H9 (cell line): Measurements from ENCODE around the gene FLVCR2. TPM values are rescaled to one million over a fixed set of nuclear protein-coding genes. Genes with fewer than 3 reads are reported as not detected.
"Not testable (repeated sequence)": the region's sequence is repeated elsewhere in the genome, so short reads cannot be mapped to it uniquely, and the experiment has no call there.

Experiments used
- DNase-seq: peaks from one replicate; pipeline ENCODE4 v3.0.0-alpha.2; 2017
- H2AFZ ChIP-seq: one replicate; pipeline ENCODE4 v1.6.1; 2013; ENCODE audit warnings: mild to moderate bottlenecking, low read length, control low read depth, moderate library complexity
- H2AK5ac ChIP-seq: 2 replicates; pipeline ENCODE4 v1.6.1; 2013; ENCODE audit warnings: low read length, control low read depth, mixed read lengths; ENCODE audit not compliant: insufficient read length
- H2BK120ac ChIP-seq: one replicate; pipeline ENCODE4 v1.6.1; 2013; ENCODE audit warnings: low read depth, mild to moderate bottlenecking, low read length, control low read depth, inconsistent platforms; ENCODE audit not compliant: poor library complexity, severe bottlenecking
- H2BK12ac ChIP-seq: 2 replicates; pipeline ENCODE4 v1.6.1; 2013; ENCODE audit warnings: low read length, control low read depth, mixed read lengths, low read depth; ENCODE audit not compliant: insufficient read length
- H2BK15ac ChIP-seq: 2 replicates; pipeline ENCODE4 v1.6.1; 2013; ENCODE audit warnings: low read depth, low read length, control low read depth
- H2BK20ac ChIP-seq: one replicate; pipeline ENCODE4 v1.6.1; 2013; ENCODE audit warnings: low read depth, mild to moderate bottlenecking, low read length, control low read depth, inconsistent platforms; ENCODE audit not compliant: poor library complexity, severe bottlenecking
- H2BK5ac ChIP-seq: 2 replicates; pipeline ENCODE4 v1.6.1; 2013; ENCODE audit warnings: low read length, control low read depth, mixed read lengths; ENCODE audit not compliant: insufficient read length
- H3K14ac ChIP-seq: 2 replicates; pipeline ENCODE4 v1.6.1; 2013; ENCODE audit warnings: low read length, control low read depth; ENCODE audit not compliant: insufficient read depth
- H3K18ac ChIP-seq: 2 replicates; pipeline ENCODE4 v1.6.1; 2013; ENCODE audit warnings: low read depth, mild to moderate bottlenecking, mixed read lengths, low read length, control low read depth; ENCODE audit not compliant: insufficient read length
- H3K23ac ChIP-seq: 2 replicates; pipeline ENCODE4 v1.6.1; 2013; ENCODE audit warnings: low read length, control low read depth, mixed read lengths, low read depth; ENCODE audit not compliant: insufficient read length
- H3K23me2 ChIP-seq: 2 replicates; pipeline ENCODE4 v1.6.1; 2013; ENCODE audit warnings: low read depth, mild to moderate bottlenecking, mixed read lengths, low read length, control low read depth; ENCODE audit not compliant: insufficient read length, poor library complexity, severe bottlenecking
- H3K27ac ChIP-seq: 2 replicates; pipeline ENCODE4 v1.5.1; 2013; ENCODE audit warnings: low read length, control low read depth, mixed read lengths, low read depth; ENCODE audit not compliant: insufficient read length
- H3K27me3 ChIP-seq: 2 replicates; pipeline ENCODE4 v1.6.1; 2013; ENCODE audit warnings: low read length, control low read depth, inconsistent platforms; ENCODE audit not compliant: insufficient read depth
- H3K4ac ChIP-seq: 2 replicates; pipeline ENCODE4 v1.6.1; 2013; ENCODE audit warnings: low read depth, mild to moderate bottlenecking, control low read depth, inconsistent platforms, low read length, moderate library complexity
- H3K4me1 ChIP-seq: 2 replicates; pipeline ENCODE4 v1.6.1; 2013; ENCODE audit warnings: low read length, control low read depth, inconsistent platforms; ENCODE audit not compliant: insufficient read depth
- H3K4me2 ChIP-seq: 2 replicates; pipeline ENCODE4 v1.6.1; 2013; ENCODE audit warnings: low read length, control low read depth, mixed read lengths; ENCODE audit not compliant: insufficient read length, insufficient read depth
- H3K56ac ChIP-seq: 2 replicates; pipeline ENCODE4 v1.6.1; 2013; ENCODE audit warnings: low read depth, mild to moderate bottlenecking, mixed read lengths, low read length, control low read depth; ENCODE audit not compliant: insufficient read length
- H3K79me1 ChIP-seq: 2 replicates; pipeline ENCODE4 v1.6.1; 2013; ENCODE audit warnings: low read depth, mild to moderate bottlenecking, moderate library complexity, low read length, control low read depth, inconsistent platforms; ENCODE audit not compliant: insufficient read depth, poor library complexity, severe bottlenecking
- H3K79me2 ChIP-seq: 2 replicates; pipeline ENCODE4 v1.6.1; 2013; ENCODE audit warnings: low read length, control low read depth, inconsistent platforms; ENCODE audit not compliant: insufficient read depth
- H3K9ac ChIP-seq: 2 replicates; pipeline ENCODE4 v1.6.1; 2013; ENCODE audit warnings: low read length, control low read depth, mixed read lengths; ENCODE audit not compliant: insufficient read length; ENCODE audit errors: extremely low read depth
- H3K9me3 ChIP-seq: one replicate; pipeline ENCODE4 v1.6.1; 2013; ENCODE audit warnings: low read depth, low read length, inconsistent platforms; ENCODE audit not compliant: control insufficient read depth
- H3T11ph ChIP-seq: one replicate; pipeline ENCODE4 v1.6.1; 2013; ENCODE audit warnings: mild to moderate bottlenecking, low read length, control low read depth, inconsistent platforms
- H4K20me1 ChIP-seq: one replicate; pipeline ENCODE4 v1.6.1; 2013; ENCODE audit not compliant: control insufficient read depth, insufficient read length, insufficient read depth
- H4K5ac ChIP-seq: 2 replicates; pipeline ENCODE4 v1.6.1; 2013; ENCODE audit warnings: low read depth, mild to moderate bottlenecking, mixed read lengths, low read length, control low read depth; ENCODE audit not compliant: insufficient read length
- H4K8ac ChIP-seq: replicated peaks from 2 replicates; pipeline ENCODE4 v1.6.1; 2013; ENCODE audit warnings: low read length, control low read depth, mixed read lengths, low read depth; ENCODE audit not compliant: insufficient read length
- H4K91ac ChIP-seq: 2 replicates; pipeline ENCODE4 v1.6.1; 2013; ENCODE audit warnings: low read depth, mild to moderate bottlenecking, moderate library complexity, mixed read lengths, low read length, control low read depth; ENCODE audit not compliant: insufficient read length
- H3K27ac Mint-ChIP-seq, 3 experiments: 2 replicates in 2 of 3; 3 replicates in 1 of 3; pipeline ENCODE4 v1.8.0; 2020 to 2021; ENCODE audit warnings: mixed read lengths in 3 of 3, mild to moderate bottlenecking in 1 of 3, moderate library complexity in 1 of 3
- H3K27me3 Mint-ChIP-seq: 2 replicates; pipeline ENCODE4 v1.8.0; 2021; ENCODE audit warnings: low read depth, mild to moderate bottlenecking, moderate library complexity, mixed read lengths
- H3K36me3 Mint-ChIP-seq, 3 experiments: 2 replicates in 2 of 3; 3 replicates in 1 of 3; pipeline ENCODE4 v1.8.0; 2020 to 2021; ENCODE audit warnings: low read depth in 3 of 3, mixed read lengths in 3 of 3; ENCODE audit not compliant: insufficient read depth in 1 of 3
- H3K4me1 Mint-ChIP-seq, 2 experiments: 2 replicates each; pipeline ENCODE4 v1.8.0; 2020; ENCODE audit warnings: mixed read lengths in 2 of 2
- H3K4me3 Mint-ChIP-seq, 2 experiments: 2 replicates in 1 of 2; 3 replicates in 1 of 2; pipeline ENCODE4 v1.8.0; 2020 to 2021; ENCODE audit warnings: mild to moderate bottlenecking in 2 of 2, mixed read lengths in 2 of 2, moderate library complexity in 1 of 2
- H3K9me3 Mint-ChIP-seq, 2 experiments: 2 replicates in 1 of 2; 3 replicates in 1 of 2; pipeline ENCODE4 v1.8.0; 2020; ENCODE audit warnings: mild to moderate bottlenecking in 2 of 2, mixed read lengths in 2 of 2, moderate library complexity in 1 of 2
- CTCF ChIP-seq: fragments of 200-600 bp; sonication (generic); conservative IDR thresholded peaks from 3 replicates; pipeline ENCODE4 v1.8.0; 2021; ENCODE audit warnings: antibody characterized with exemption, mild to moderate bottlenecking
- WGBS: extraction: QIAGEN DNeasy Blood & Tissue Kit; methylation state at CpG from one replicate; pipeline ENCODE4 v1.1.7; 2013; ENCODE audit warnings: missing lambda C conversion rate, low lambda C conversion rate, mixed read lengths; ENCODE audit not compliant: insufficient read length; ENCODE audit errors: extremely low coverage; 5-methylcytosine and 5-hydroxymethylcytosine counted together
- total RNA-seq: library from RNA; stranded (reverse); gene quantifications from 2 replicates; pipeline ENCODE4 v1.2.1, GENCODE V29; 2021

The FLVCR2 gene
- total RNA-seq, 1 experiment from 2014 or later, result 7.1 TPM

GRCh38 chr14:75597149-75597548 is 18.7 kb downstream of the FLVCR2 start:
- Histone ChIP-seq H3K23ac (no peak overlapping the region), H4K20me1 (no peaks in the 10 kb centered on the region), H2BK120ac (no peak overlapping the region), H3K4me2 (no peak overlapping the region), H4K8ac (no peak overlapping the region), H3K4ac (no peak overlapping the region), H4K5ac (no peak overlapping the region), H3T11ph (no peak overlapping the region), H3K79me2 (no peaks in the 10 kb centered on the region), H3K9ac (no peak overlapping the region), H2AK5ac (no peak overlapping the region), H2BK20ac (no peak overlapping the region), H3K79me1 (no peaks in the 10 kb centered on the region), H3K4me1 (no peaks in the 10 kb centered on the region), H3K56ac (no peak overlapping the region), H3K9me3 (peaks cover 1% of the 10 kb centered on the region), H2BK5ac (no peak overlapping the region), H3K27ac (no peak overlapping the region), H3K27me3 (no peaks in the 10 kb centered on the region), H3K23me2 (no peaks in the 10 kb centered on the region), H4K91ac (no peak overlapping the region), H2AFZ (no peak overlapping the region), H2BK12ac (no peak overlapping the region), H2BK15ac (no peak overlapping the region), H3K14ac (no peak overlapping the region), H3K18ac (no peak overlapping the region)
- H3K27me3 Mint-ChIP-seq, result no peaks in the 10 kb centered on the region; the same call in 1 of the 2 replicates
- H3K36me3 Mint-ChIP-seq, result peaks cover 4 to 8% (median 6%) of the 10 kb centered on the region in 3 experiments
- H3K4me3 Mint-ChIP-seq, result no peak overlapping the region
- DNase-seq, result no peak
- peaks cover 11 to 12% of the 10 kb centered on the region in 2 experiments; a peak in 4 of 5 replicates for H3K9me3 Mint-ChIP-seq
- no CpG with 5 or more reads among the region's 3 CpGs for WGBS
- TF ChIP-seq CTCF, result no peak
- H3K4me1 Mint-ChIP-seq, result peaks cover 9 to 15% of the 10 kb centered on the region in 2 experiments
- no peak overlapping the region for H3K27ac Mint-ChIP-seq

GRCh38 chr14:75600100-75600499 is 21.7 kb downstream of the FLVCR2 start:
- H3K4me3 Mint-ChIP-seq, H3K9me3 ChIP-seq, H3K27ac ChIP-seq, H4K20me1 ChIP-seq, H3K4me2 ChIP-seq, H2BK15ac ChIP-seq, H2BK20ac ChIP-seq, H3K18ac ChIP-seq, H2BK12ac ChIP-seq, H2AK5ac ChIP-seq, H2AFZ ChIP-seq, DNase-seq, H3K27me3 Mint-ChIP-seq, H3K4ac ChIP-seq, H4K91ac ChIP-seq, H4K5ac ChIP-seq, H3K4me1 ChIP-seq, H2BK5ac ChIP-seq, H3K23ac ChIP-seq, H3K36me3 Mint-ChIP-seq, H3K56ac ChIP-seq, H3K9ac ChIP-seq, H3K9me3 Mint-ChIP-seq, H3K27me3 ChIP-seq, H3K23me2 ChIP-seq, H3K14ac ChIP-seq, H3T11ph ChIP-seq, H4K8ac ChIP-seq, H3K27ac Mint-ChIP-seq, H3K79me2 ChIP-seq, H2BK120ac ChIP-seq, H3K79me1 ChIP-seq: not testable (repeated sequence)
- H3K4me1 Mint-ChIP-seq, result peaks cover 17 to 27% of the 10 kb centered on the region in 2 experiments
- no CpG with 5 or more reads among the region's 1 CpG for WGBS
